Lower leg skin (tissue), 3 donors: ENCODE measurements around the gene NR3C2.

Experiments used
- CTCF ChIP-seq, 3 donors: fragments of 450-650 bp; IDR thresholded peaks; one replicate each; pipeline ENCODE4 v1.5.1; 2016; ENCODE audit warnings: antibody characterized with exemption in 3 of 3, mild to moderate bottlenecking in 3 of 3, moderate library complexity in 2 of 3
- POLR2A ChIP-seq, 2 donors: fragments of 450-650 bp; IDR thresholded peaks; one replicate each; pipeline ENCODE4 v1.6.1; 2016 to 2017; ENCODE audit warnings: antibody characterized with exemption in 2 of 2, mild to moderate bottlenecking in 1 of 2, moderate library complexity in 1 of 2

DNA sequence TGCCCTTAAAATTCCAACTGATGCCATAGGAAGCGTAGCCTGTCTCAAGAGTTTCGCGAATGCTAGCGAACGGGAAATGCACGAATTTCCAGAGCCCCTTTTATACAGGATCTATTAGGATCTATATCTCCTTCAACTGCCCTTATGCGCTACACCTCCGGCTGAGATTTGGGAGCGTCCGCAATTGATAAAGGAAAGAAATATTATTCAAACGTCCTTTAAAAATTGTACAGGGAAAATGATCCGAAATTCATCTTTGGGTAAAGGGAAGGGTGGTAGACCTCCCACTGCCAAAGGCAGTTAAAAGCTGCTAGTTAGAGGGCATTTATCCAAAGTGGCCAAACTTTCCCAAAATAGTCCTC is 609 bp downstream of the NR3C2 start:
- TF ChIP-seq CTCF (IDR thresholded peaks at IDR 0.05) (no peak), POLR2A (IDR thresholded peaks at IDR 0.05) (no peak)
